Esophagus squamous epithelium (tissue), 4 donors: Measurements from ENCODE around the gene MAD1L1.

Source experiments
- CTCF ChIP-seq, 6 experiments: fragments of 450-650 bp in 4 of 6; fragments of 200-600 bp in 2 of 6; sonication (generic) in 2 of 6; IDR thresholded peaks; one replicate each; pipeline ENCODE4 v1.5.1; 2016 to 2019; ENCODE audit warnings: antibody characterized with exemption in 6 of 6, mild to moderate bottlenecking in 4 of 6, moderate library complexity in 4 of 6
- POLR2A ChIP-seq, 4 donors: fragments of 450-650 bp; IDR thresholded peaks; one replicate each; pipeline ENCODE4 v1.6.1; 2017; ENCODE audit warnings: antibody characterized with exemption in 4 of 4, mild to moderate bottlenecking in 4 of 4, moderate library complexity in 3 of 4

- no peak for TF ChIP-seq CTCF (IDR thresholded peaks at IDR 0.05)
- TF ChIP-seq POLR2A (IDR thresholded peaks at IDR 0.05) = no peak
Measured at GRCh38 chr7:1924258-1924817, 308.4 kb downstream of the MAD1L1 start.
